Skeletal muscle tissue (tissue), 4 donors: ENCODE results near the gene PGD. TPM values are rescaled to one million over a fixed set of nuclear protein-coding genes. Genes with fewer than 3 reads are reported as not detected.
"Not testable (repeated sequence)": the region's sequence is repeated elsewhere in the genome, so short reads cannot be mapped to it uniquely, and the experiment has no call there.

ENCODE experiments used
- H3K27ac ChIP-seq: one replicate; pipeline ENCODE4 v1.7.0; 2013; ENCODE audit warnings: mild to moderate bottlenecking, low read depth, low read length, inconsistent platforms
- H3K27me3 ChIP-seq, 3 donors: one replicate each; pipeline ENCODE4 v1.7.0; 2013; ENCODE audit warnings: low read length in 3 of 3; ENCODE audit not compliant: control insufficient read depth in 3 of 3, insufficient read depth in 3 of 3
- H3K36me3 ChIP-seq, 3 donors: one replicate each; pipeline ENCODE4 v1.7.0; 2013; ENCODE audit warnings: low read length in 3 of 3; ENCODE audit not compliant: control insufficient read depth in 3 of 3, insufficient read depth in 3 of 3
- H3K4me1 ChIP-seq, 3 donors: one replicate each; pipeline ENCODE4 v1.7.0; 2013; ENCODE audit warnings: low read length in 3 of 3, mild to moderate bottlenecking in 3 of 3; ENCODE audit not compliant: control insufficient read depth in 3 of 3, insufficient read depth in 3 of 3
- H3K4me3 ChIP-seq, 3 donors: one replicate each; pipeline ENCODE4 v1.7.0; 2013; ENCODE audit warnings: low read length in 3 of 3
- H3K9ac ChIP-seq, 3 donors: one replicate each; pipeline ENCODE4 v1.7.0; 2013; ENCODE audit warnings: low read length in 3 of 3, mild to moderate bottlenecking in 3 of 3, moderate library complexity in 2 of 3, low read depth in 1 of 3
- H3K9me3 ChIP-seq, 3 donors: one replicate each; pipeline ENCODE4 v1.7.0; 2013; ENCODE audit warnings: low read length in 3 of 3; ENCODE audit not compliant: control insufficient read depth in 3 of 3
- total RNA-seq: library from RNA; depleted of rRNA; stranded (reverse); fragments of >200 nt; gene quantifications from one replicate; pipeline ENCODE4 v1.2.3, GENCODE V29; 2014
- donor health status: Osteomylitis.

Gene PGD
- total RNA-seq, 1 donor from 2014 or later, result 59.5 TPM

DNA sequence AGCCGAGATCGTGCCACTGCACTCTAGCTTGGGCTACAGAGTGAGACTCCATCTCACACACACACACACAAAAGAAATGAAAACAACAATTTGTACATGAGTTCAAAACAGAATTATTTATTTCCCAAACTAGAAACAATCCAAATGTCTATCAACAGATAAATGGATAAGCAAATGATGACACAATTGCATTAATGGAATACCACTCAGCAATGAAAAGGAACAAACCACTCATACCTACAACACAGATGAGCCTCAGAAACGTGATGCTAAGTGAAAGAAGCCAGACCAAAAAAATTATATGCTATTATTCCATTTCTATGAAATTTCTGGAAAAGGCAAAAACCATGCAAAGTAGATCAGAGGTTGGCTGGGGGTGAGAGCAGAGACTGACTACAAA is 2.0 kb upstream of the PGD start:
- Histone ChIP-seq H3K9ac (no peak overlapping the region), H3K4me1 (peaks cover 14 to 16% (median 16%) of the 10 kb centered on the region in 3 donors), H3K27me3 (no peaks in the 10 kb centered on the region), H3K4me3 (no peak overlapping the region), H3K36me3 (no peaks in the 10 kb centered on the region), H3K9me3 (no peaks in the 10 kb centered on the region), H3K27ac (no peak overlapping the region)

DNA sequence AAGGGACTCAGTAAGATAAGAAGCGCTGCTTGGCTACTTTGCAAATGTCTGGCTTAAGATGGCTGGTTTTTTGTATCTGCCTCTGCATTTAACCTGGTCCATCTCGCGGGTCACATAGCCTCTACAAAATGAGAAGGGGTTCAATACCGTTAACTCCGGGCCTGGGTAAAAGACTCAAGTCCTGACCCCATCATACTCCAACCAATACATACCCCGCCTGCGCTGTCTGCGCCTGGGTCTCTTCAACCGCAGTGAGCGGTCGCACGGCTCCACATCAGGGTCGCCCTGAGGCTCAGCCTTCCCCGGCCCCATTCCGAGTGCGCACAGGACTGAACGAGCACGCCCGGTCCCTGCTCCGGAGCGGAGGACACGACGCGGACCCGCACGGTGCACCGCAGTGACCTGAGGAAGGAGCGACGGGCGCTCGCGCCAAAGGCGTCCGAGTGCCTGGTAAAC is 558 bp upstream of the PGD start:
- peaks cover 14 to 16% (median 16%) of the 10 kb centered on the region in 3 donors for H3K4me1 ChIP-seq
- H3K27ac ChIP-seq, result no peak overlapping the region
- H3K27me3 ChIP-seq, result no peaks in the 10 kb centered on the region
- H3K36me3 ChIP-seq, result peaks cover 0 to 9% (median 3%) of the 10 kb centered on the region in 3 donors
- H3K9ac ChIP-seq, result peak overlapping the region; percentile 50 to 85 (median 75)
- H3K9me3 ChIP-seq, result no peaks in the 10 kb centered on the region
- H3K4me3 ChIP-seq, result peak overlapping the region; percentile 82 to 99 (median 98)

DNA sequence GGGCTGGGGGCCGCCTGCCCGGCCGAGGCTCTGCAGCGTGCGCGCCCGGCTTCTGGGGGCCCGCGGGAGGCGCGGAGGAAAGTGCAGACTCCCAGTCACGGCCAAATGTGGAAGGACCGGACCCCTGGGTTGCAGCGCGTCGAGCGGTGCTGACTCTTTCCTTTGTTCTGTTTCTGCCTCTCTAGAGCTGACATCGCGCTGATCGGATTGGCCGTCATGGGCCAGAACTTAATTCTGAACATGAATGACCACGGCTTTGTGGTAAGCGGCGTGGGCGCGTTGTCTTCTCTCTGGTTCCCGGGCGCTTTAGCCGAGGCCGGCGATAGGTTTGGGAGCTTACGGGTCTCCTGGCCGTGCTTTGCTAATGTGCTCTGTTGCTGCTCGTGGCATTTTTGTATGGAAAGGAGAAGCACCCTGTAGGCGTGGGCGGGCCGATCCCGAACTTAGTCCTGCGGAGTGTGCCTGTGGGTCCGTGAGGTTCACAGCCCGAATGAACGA is 629 bp downstream of the PGD start:
- peak overlapping the region; percentile 85 to 99 (median 98) for H3K4me3 ChIP-seq
- peak overlapping the region; percentile 81 to 91 (median 81) for H3K9ac ChIP-seq
- H3K9me3 ChIP-seq, result no peaks in the 10 kb centered on the region
- peaks cover 14 to 16% (median 16%) of the 10 kb centered on the region in 3 donors for H3K4me1 ChIP-seq
- H3K27ac ChIP-seq, result peak overlapping the region; percentile 81
- no peaks in the 10 kb centered on the region for H3K27me3 ChIP-seq
- H3K36me3 ChIP-seq, result peaks cover 11 to 20% (median 13%) of the 10 kb centered on the region in 3 donors

DNA sequence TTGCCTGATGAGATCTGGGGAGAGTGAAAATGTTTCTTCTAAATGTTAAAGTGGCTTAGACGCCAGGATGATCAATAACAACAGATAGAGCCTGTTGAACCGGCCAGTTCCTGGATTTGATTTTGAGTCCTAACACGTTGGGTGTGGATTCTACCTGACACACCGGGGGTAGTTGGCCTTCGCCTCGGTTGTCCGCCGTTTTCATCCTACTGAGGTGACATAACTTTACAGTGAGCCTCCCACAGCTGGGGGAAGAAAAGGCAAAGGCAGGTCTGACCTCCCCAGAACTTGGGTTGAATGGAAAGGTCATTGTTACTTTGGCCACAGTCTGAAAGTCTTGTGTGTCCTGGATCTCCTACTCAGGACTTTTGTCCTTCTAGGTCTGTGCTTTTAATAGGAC is 1.1 kb downstream of the PGD start:
- Histone ChIP-seq H3K27me3 (no peaks in the 10 kb centered on the region), H3K36me3 (peaks cover 14 to 24% (median 18%) of the 10 kb centered on the region in 3 donors), H3K4me3 (peak overlapping the region; percentile 85 to 99 (median 98)), H3K9ac (peak overlapping the region; percentile 81 to 91 (median 81)), H3K9me3 (no peaks in the 10 kb centered on the region), H3K4me1 (peaks cover 14 to 16% (median 16%) of the 10 kb centered on the region in 3 donors), H3K27ac (no peak overlapping the region)

DNA sequence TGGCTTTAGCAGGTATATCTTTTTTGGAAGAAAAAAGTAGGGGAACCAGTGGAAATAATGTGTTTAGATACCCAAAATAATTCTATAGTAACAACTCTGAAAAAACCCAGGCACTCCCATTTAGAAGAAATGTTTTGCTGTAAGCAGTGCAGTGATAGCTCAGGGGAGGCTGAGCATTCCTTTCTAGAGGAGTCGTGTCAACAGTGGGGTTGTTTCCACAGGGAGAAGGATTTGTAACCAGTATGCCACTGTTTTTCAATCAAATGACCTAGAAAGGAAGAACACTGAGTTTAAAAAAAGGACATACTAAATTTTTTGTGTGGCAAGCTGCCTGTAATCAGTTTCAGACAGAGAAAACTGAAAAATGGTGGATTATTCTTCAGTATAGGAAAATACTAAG is 2.4 kb downstream of the PGD start:
- Histone ChIP-seq H3K27ac (no peak overlapping the region), H3K27me3 (no peaks in the 10 kb centered on the region), H3K36me3 (peaks cover 15 to 33% (median 20%) of the 10 kb centered on the region in 3 donors), H3K4me1 (peaks cover 14 to 16% (median 16%) of the 10 kb centered on the region in 3 donors), H3K4me3 (no peak overlapping the region), H3K9me3 (no peaks in the 10 kb centered on the region), H3K9ac (peak overlapping the region in 1 of 3 donors; percentile 23)

DNA sequence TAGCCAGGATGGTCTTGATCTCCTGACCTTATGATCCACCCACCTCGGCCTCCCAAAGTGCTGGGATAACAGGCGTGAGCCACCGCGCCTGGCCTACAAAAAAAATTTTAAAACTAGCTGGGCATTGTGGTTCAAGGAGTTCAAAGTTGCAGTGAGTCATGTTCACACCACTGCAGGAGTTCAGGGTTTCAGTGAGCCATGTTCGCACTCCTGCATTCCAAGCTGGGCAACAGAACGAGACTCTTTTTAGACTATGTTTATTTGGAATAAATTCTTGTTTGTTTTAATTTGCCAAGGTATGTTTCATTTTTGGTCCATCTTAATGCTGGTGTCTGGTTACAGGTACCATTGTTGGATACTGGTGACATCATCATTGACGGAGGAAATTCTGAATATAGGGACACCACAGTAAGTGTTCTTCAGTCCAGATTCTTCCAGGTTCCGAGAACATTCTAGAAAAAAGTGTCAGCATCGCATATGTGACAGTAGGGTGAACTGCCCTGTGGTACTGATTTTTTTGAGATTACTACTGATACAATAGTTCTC is 3.9 kb downstream of the PGD start:
- no peaks in the 10 kb centered on the region for H3K9me3 ChIP-seq

DNA sequence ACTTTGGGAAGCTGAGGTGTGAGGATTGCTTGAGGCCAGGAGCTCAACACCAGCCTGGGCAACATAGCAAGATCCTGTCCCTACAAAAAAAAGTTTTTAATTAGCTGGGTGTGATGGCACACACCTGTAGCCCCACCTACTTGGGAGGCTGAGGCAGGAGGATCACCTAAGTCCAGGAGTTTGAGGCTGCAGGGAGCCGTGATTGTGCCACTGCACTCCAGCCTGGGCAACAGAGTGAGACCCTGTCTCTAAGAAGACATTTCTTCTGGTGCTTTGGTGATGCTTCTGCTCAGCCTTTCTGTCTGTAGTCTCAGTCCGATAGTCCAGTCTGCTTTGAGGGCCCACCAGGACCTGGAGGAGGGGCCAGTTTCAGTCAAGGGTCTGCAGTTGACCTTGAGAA is 8.3 kb downstream of the PGD start:
- no peaks in the 10 kb centered on the region for H3K27me3 ChIP-seq
- H3K27ac ChIP-seq, result no peak overlapping the region
- H3K4me1 ChIP-seq, result no peaks in the 10 kb centered on the region
- H3K9me3 ChIP-seq, result no peaks in the 10 kb centered on the region
- H3K4me3 ChIP-seq, result no peak overlapping the region
- H3K9ac ChIP-seq, result no peak overlapping the region
- H3K36me3 ChIP-seq, result peaks cover 54 to 83% (median 72%) of the 10 kb centered on the region in 3 donors

More for the DNA sequence above, 3.9 kb downstream of the PGD start:
- peaks cover 29 to 47% (median 30%) of the 10 kb centered on the region in 3 donors for H3K36me3 ChIP-seq
- no peaks in the 10 kb centered on the region for H3K27me3 ChIP-seq
- no peak overlapping the region for H3K27ac ChIP-seq
- no peak overlapping the region for H3K4me3 ChIP-seq
- H3K9ac ChIP-seq, result no peak overlapping the region
- peaks cover 14 to 16% (median 16%) of the 10 kb centered on the region in 3 donors for H3K4me1 ChIP-seq

DNA sequence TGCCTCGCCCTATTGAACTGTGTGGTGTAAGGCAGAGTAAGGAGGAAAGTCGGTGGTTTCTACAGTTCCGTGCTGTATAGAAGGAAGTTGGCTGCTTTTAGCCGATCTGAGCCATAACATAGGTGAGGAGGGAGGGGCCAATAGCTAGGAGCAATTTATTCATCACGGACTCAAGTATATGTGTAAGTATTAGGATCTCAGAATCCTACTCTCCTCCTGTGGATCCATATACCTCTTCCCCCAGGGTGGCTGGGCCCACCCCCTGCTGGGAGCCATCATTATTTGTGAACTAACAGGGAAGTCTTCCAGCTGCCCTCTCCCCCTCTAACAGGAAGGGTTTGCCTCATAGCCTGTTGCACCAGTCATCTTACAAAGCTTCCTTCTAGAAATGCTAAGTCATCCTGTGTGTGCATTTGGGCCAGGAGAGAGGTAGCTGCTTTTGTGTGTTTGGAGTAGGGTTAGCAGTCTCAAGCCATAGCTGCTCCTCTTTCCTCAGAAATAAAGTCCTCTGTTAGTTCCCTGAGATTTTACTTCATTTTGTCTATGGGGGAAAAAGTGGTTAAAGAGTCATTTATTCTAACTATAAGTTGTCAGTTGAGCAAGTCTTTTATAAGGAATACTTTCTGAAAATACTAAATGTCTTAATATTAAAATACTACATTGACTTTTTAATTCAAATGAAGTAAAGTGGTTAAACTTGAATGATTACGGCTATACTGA is 16.5 kb downstream of the PGD start:
- Histone ChIP-seq H3K4me3 (no peak overlapping the region), H3K4me1 (no peaks in the 10 kb centered on the region), H3K36me3 (peaks cover 48 to 63% (median 63%) of the 10 kb centered on the region in 3 donors), H3K9ac (no peak overlapping the region), H3K9me3 (no peaks in the 10 kb centered on the region), H3K27me3 (no peaks in the 10 kb centered on the region), H3K27ac (no peak overlapping the region)

DNA sequence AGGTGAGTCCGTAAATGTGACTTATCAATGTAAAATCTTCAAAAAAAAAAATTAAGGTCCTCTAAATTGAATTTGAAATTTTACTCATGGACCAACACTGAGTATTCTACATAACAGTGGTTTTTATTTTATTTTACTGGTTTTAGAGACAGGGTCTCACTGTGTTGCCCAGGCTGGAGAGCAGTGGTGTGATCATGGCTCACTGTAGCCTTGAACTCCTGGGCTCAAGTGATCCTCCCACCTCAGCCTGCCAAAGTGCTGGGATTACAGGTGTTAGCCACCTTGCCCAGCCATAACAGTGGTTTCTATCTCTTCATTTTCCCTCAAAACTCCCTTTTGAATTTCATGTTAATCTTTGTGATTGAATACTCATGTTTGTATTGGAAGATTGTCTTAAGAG is 17.1 kb downstream of the PGD start:
- H3K27me3 ChIP-seq, H3K4me1 ChIP-seq, H3K9me3 ChIP-seq, H3K9ac ChIP-seq, H3K4me3 ChIP-seq, H3K27ac ChIP-seq: not testable (repeated sequence)
- peaks cover 49 to 63% (median 58%) of the 10 kb centered on the region in 3 donors for H3K36me3 ChIP-seq

DNA sequence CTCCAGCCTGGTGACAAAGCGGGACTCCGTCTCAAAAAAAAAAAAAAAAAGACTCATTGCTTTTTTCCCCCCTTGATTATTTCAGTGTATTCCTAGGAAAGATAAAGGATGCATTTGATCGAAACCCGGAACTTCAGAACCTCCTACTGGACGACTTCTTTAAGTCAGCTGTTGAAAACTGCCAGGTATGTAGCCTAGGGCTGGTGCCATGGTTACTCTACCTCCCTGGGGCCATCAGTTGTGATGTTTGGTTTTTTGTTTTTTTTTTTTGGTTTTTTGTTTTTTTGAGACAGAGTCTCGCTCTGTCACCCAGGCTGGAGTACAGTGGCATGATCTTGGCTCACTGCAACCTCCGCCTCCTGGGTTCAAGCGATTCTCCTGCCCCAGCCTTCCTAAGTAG is 19.9 kb downstream of the PGD start:
- peaks cover 29 to 41% (median 38%) of the 10 kb centered on the region in 3 donors for H3K36me3 ChIP-seq
- H3K27ac ChIP-seq, H3K27me3 ChIP-seq, H3K9ac ChIP-seq, H3K9me3 ChIP-seq, H3K4me3 ChIP-seq, H3K4me1 ChIP-seq: not testable (repeated sequence)
